Endothelial cell of umbilical vein (primary cell): ENCODE measurements around the gene GAS7.

Experiments
- EZH2 ChIP-seq: IDR thresholded peaks from 2 replicates; pipeline ENCODE4 v1.6.1; 2012; ENCODE audit warnings: borderline replicate concordance, low read depth, mild to moderate bottlenecking, moderate library complexity, low read length, inconsistent platforms; ENCODE audit not compliant: severe bottlenecking
- FOS ChIP-seq: IDR thresholded peaks from 2 replicates; pipeline ENCODE4 v1.6.1; 2011; ENCODE audit warnings: mild to moderate bottlenecking, low read length, moderate library complexity, borderline replicate concordance; ENCODE audit not compliant: insufficient read depth
- JUN ChIP-seq: IDR thresholded peaks from 2 replicates; pipeline ENCODE4 v1.6.1; 2011; ENCODE audit warnings: borderline replicate concordance, low read depth; ENCODE audit not compliant: insufficient read length, insufficient read depth
- MYC ChIP-seq: IDR thresholded peaks from one replicate; pipeline ENCODE4 v1.6.1; 2011; ENCODE audit warnings: mild to moderate bottlenecking, low read depth, low read length
- POLR2A ChIP-seq: IDR thresholded peaks from 2 replicates; pipeline ENCODE4 v1.6.1; 2012; ENCODE audit warnings: low read depth, mild to moderate bottlenecking, control low read depth, low read length
- POLR2AphosphoS5 ChIP-seq: IDR thresholded peaks from 2 replicates; pipeline ENCODE4 v1.6.1; 2012; ENCODE audit warnings: low read depth, mild to moderate bottlenecking, control low read depth, low read length, moderate library complexity; ENCODE audit not compliant: insufficient read depth
- TF ChIP-seq, protein P1 (sequence below), 2 donors: IDR thresholded peaks; 1 replicate in 1 of 2; 2 replicates in 1 of 2; pipeline ENCODE4 v1.5.1; 2011; ENCODE audit warnings: low read length in 2 of 2, mild to moderate bottlenecking in 2 of 2, moderate library complexity in 2 of 2, control low read depth in 1 of 2, inconsistent platforms in 1 of 2, low read depth in 1 of 2; ENCODE audit not compliant: insufficient read depth in 1 of 2; ENCODE audit errors: extremely low read depth in 1 of 2
- TF ChIP-seq, protein P2 (sequence below): IDR thresholded peaks from 2 replicates; pipeline ENCODE4 v1.6.1; 2011; ENCODE audit not compliant: insufficient read depth, insufficient read length

DNA sequence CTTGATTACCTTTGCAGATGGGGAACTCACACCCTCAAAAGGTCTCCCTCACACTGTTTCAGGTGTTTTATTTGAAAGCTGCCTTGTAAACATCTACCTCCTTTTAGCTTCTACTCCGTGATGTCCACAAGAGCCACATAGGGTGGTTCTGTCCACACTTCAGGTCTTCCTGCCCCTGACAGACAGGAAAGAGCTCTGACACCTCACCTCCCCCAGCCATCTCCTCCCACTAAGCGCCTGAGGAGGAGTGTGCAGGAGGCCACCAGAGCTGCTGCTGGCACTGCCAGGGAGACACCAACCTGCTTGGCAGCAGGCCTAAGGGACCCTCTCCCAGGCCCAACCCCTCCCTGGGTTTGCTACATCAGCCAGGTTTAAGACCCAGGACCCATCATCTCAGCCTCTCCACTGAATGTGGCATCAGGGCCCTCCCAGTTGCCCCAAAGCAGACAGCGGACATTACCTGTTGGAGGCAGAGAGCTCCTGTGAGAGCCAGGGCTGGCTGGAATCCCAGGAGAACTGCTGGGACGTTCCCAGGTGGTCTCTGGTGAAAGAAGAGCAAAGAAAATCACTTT lies 217.0 kb downstream of the GAS7 start:
- TF ChIP-seq, protein P1, sequence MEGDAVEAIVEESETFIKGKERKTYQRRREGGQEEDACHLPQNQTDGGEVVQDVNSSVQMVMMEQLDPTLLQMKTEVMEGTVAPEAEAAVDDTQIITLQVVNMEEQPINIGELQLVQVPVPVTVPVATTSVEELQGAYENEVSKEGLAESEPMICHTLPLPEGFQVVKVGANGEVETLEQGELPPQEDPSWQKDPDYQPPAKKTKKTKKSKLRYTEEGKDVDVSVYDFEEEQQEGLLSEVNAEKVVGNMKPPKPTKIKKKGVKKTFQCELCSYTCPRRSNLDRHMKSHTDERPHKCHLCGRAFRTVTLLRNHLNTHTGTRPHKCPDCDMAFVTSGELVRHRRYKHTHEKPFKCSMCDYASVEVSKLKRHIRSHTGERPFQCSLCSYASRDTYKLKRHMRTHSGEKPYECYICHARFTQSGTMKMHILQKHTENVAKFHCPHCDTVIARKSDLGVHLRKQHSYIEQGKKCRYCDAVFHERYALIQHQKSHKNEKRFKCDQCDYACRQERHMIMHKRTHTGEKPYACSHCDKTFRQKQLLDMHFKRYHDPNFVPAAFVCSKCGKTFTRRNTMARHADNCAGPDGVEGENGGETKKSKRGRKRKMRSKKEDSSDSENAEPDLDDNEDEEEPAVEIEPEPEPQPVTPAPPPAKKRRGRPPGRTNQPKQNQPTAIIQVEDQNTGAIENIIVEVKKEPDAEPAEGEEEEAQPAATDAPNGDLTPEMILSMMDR (IDR thresholded peaks at IDR 0.05; ENCODE audit: extremely low read depth in 1 of 2, insufficient read depth in 1 of 2, low read depth in 1 of 2, low read length in 2 of 2) = no peak
- TF ChIP-seq POLR2A (no peak), POLR2AphosphoS5 (no peak), FOS (no peak), JUN (no peak), EZH2 (no peak), MYC (no peak)
- TF ChIP-seq, protein P2, sequence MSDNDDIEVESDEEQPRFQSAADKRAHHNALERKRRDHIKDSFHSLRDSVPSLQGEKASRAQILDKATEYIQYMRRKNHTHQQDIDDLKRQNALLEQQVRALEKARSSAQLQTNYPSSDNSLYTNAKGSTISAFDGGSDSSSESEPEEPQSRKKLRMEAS = no peak
